GM19467 (cell line): ENCODE results near the gene MOXD1.

Experiments
- ATAC-seq: cut with Tn5 transposase; IDR thresholded peaks from one replicate; pipeline ENCODE4 v1.9.1; 2021; ENCODE audit warnings: mild to moderate bottlenecking, moderate library complexity; ENCODE audit not compliant: unreplicated experiment

Gene MOXD1

GRCh38 chr6:132400555-132400882 lies 756 bp downstream of the MOXD1 start:
- no peak for ATAC-seq

- no peak for ATAC-seq
Measured at GRCh38 chr6:132399376-132400074, 1.8 kb downstream of the MOXD1 start.

- ATAC-seq: no peak
Measured at GRCh38 chr6:132395015-132395597, 6.2 kb downstream of the MOXD1 start.

- no peak for ATAC-seq
Measured at GRCh38 chr6:132392792-132393191, 8.5 kb downstream of the MOXD1 start.

- no peak for ATAC-seq
Measured at GRCh38 chr6:132392270-132392646, 9.0 kb downstream of the MOXD1 start.

GRCh38 chr6:132391391-132392269 lies 9.6 kb downstream of the MOXD1 start:
- no peak for ATAC-seq

- ATAC-seq: no peak
Measured at GRCh38 chr6:132390451-132390850, 10.8 kb downstream of the MOXD1 start.

GRCh38 chr6:132390017-132390416 lies 11.3 kb downstream of the MOXD1 start:
- ATAC-seq: no peak

GRCh38 chr6:132388291-132388690 lies 13.0 kb downstream of the MOXD1 start:
- ATAC-seq: no peak

GRCh38 chr6:132382630-132383175 lies 18.6 kb downstream of the MOXD1 start:
- ATAC-seq: no peak

- ATAC-seq: no peak
Measured at GRCh38 chr6:132381381-132381780, 19.9 kb downstream of the MOXD1 start.

GRCh38 chr6:132380358-132381029 lies 20.8 kb downstream of the MOXD1 start:
- ATAC-seq: no peak

GRCh38 chr6:132369526-132369925 lies 31.7 kb downstream of the MOXD1 start:
- ATAC-seq: no peak

GRCh38 chr6:132368916-132369481 lies 32.3 kb downstream of the MOXD1 start:
- ATAC-seq: no peak

GRCh38 chr6:132365281-132365907 lies 35.9 kb downstream of the MOXD1 start:
- ATAC-seq: peak; percentile 98

GRCh38 chr6:132364306-132365074 lies 36.8 kb downstream of the MOXD1 start:
- no peak for ATAC-seq

- no peak for ATAC-seq
Measured at GRCh38 chr6:132362442-132363185, 38.7 kb downstream of the MOXD1 start.

- ATAC-seq: no peak
Measured at GRCh38 chr6:132361101-132361500, 40.2 kb downstream of the MOXD1 start.

GRCh38 chr6:132359886-132360285 lies 41.4 kb downstream of the MOXD1 start:
- ATAC-seq: no peak
